SK-N-MC (cell line): ENCODE data around the gene MAPKBP1.

Source experiments
- EZH2 ChIP-seq: fragments of 200-600 bp; sonication (generic); IDR thresholded peaks from one replicate; pipeline ENCODE4 v1.6.1; 2017; ENCODE audit warnings: antibody characterized with exemption
- FOXP2 ChIP-seq: optimal IDR thresholded peaks from 2 replicates; pipeline ENCODE3; 2011; ENCODE audit warnings: mild to moderate bottlenecking, moderate library complexity; ENCODE audit not compliant: insufficient read depth; ENCODE audit errors: extremely low read length, control extremely low read depth
- POLR2AphosphoS5 ChIP-seq: IDR thresholded peaks from 2 replicates; pipeline ENCODE4 v1.6.1; 2012; ENCODE audit warnings: mild to moderate bottlenecking, low read depth, low read length, borderline replicate concordance

DNA sequence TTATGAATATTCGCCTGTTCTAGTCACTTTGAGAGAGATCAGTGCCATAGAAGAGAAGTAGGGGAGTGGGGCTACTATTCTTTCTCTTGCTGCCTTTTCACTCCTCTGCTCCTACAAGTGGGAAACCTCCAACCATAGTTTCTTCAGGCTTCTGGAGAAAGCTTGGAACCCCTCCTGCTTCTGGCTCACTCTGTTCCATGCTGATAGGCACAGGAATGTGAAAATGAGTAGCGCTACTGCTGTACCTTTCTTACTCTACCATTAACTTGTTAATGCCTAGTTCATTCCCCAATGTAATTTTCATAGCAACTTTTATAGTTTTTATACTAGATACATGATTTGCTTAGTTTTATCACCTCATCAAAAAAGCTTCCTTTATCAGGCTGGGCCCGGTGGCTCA lies 26.9 kb downstream of the MAPKBP1 start:
- TF ChIP-seq EZH2 (no peak), POLR2AphosphoS5 (no peak), FOXP2 (no peak)
